Measurements from ENCODE around the gene SLC6A20.

Gene SLC6A20

GRCh38 chr3:45794177-45794560 lies 2.2 kb downstream of the SLC6A20 start:
- H3K4me3 ChIP-seq (ENCODE audit: low read length), result peak overlapping the region; percentile 83
- DNase-seq (ENCODE audit: low read depth), result no peak
- TF ChIP-seq, protein P1, sequence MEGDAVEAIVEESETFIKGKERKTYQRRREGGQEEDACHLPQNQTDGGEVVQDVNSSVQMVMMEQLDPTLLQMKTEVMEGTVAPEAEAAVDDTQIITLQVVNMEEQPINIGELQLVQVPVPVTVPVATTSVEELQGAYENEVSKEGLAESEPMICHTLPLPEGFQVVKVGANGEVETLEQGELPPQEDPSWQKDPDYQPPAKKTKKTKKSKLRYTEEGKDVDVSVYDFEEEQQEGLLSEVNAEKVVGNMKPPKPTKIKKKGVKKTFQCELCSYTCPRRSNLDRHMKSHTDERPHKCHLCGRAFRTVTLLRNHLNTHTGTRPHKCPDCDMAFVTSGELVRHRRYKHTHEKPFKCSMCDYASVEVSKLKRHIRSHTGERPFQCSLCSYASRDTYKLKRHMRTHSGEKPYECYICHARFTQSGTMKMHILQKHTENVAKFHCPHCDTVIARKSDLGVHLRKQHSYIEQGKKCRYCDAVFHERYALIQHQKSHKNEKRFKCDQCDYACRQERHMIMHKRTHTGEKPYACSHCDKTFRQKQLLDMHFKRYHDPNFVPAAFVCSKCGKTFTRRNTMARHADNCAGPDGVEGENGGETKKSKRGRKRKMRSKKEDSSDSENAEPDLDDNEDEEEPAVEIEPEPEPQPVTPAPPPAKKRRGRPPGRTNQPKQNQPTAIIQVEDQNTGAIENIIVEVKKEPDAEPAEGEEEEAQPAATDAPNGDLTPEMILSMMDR (conservative IDR thresholded peaks at IDR 0.05; ENCODE audit: low read depth, low read length), result no peak

DNA sequence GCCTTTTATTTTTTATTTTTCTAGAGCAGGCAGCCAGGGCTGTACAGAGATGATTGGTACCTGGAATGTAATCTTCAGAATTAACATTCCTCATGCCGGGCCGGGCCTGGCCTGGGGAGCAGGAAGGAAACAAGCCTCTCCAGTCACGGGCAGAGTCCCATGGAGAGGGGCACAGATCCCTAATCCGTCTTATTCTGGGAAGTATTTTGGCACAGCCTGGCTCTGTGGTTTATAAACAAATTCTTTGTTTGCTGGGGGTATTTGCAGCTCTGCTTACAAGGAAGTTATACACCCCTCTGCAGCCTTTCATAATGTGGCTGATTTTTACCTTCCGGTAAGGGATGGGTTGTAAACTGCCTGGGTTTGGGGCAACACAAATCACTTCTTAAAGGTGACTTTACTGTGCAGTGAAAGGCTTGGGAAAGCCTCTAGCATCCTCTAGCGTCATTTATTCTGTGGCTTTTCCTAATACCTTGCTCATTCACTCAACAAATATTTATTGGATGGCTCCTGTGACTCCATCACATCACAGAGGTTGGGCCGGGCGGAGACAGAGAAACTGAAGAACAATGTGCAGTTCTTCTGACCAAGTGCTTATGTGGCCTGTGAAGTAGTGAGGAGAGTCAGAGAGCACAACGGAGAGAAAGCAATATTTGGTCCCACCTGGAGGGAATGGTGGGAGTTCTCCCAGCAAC lies 2.7 kb downstream of the SLC6A20 start:
- peak; percentile 85 for DNase-seq (ENCODE audit: low read depth)
- H3K4me3 ChIP-seq (ENCODE audit: low read length), result peak overlapping the region; percentile 83
- TF ChIP-seq, protein P1 (conservative IDR thresholded peaks at IDR 0.05; ENCODE audit: low read depth, low read length), result peak; percentile 33

GRCh38 chr3:45792516-45793172 lies 3.7 kb downstream of the SLC6A20 start:
- DNase-seq (ENCODE audit: low read depth), result no peak
- H3K4me3 ChIP-seq (ENCODE audit: low read length), result no peak overlapping the region
- TF ChIP-seq, protein P1 (conservative IDR thresholded peaks at IDR 0.05; ENCODE audit: low read depth, low read length), result no peak

DNA sequence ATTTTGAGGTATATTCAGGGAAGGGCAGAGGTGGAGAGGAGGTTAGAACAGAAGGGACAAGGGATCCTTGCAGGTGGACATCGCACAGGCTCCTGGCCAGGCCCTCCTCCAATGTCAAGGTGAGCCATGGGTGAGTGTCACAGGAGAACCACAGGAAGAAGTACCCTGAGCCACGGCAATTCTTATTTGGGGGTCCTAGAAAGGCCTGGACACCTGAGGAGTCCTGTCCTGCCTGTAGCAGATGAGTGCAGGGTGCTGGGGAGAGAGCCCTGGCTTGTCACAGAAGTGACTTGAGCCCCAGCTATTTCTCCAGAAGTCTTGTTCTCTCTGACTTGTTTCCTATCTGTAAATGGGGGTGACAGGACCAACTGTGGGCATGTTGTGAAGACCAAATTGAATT lies 4.3 kb downstream of the SLC6A20 start:
- no peak for DNase-seq (ENCODE audit: low read depth)
- H3K4me3 ChIP-seq (ENCODE audit: low read length), result no peak overlapping the region
- TF ChIP-seq, protein P1 (conservative IDR thresholded peaks at IDR 0.05; ENCODE audit: low read depth, low read length), result no peak

DNA sequence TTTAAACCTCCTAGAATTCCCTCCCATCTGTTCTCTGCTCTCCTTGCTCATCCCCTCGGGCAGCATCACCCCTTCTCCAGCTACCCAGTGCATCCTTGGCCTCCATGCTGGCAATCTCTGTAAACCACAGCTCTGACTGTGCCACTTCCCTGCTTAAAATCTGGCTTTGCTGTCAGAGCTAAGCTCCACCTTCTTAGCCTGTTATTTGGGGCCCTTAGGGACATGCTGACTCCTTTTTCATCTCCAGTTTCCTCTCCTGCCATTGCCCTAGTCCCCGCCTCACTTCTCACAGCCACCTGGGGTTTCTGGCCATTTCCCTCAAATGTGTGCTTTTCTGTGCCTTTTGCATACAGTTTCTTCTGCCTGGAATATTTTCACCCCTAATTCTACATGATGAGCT lies 5.7 kb downstream of the SLC6A20 start:
- no peak overlapping the region for H3K4me3 ChIP-seq (ENCODE audit: low read length)
- TF ChIP-seq, protein P1 (conservative IDR thresholded peaks at IDR 0.05; ENCODE audit: low read depth, low read length), result no peak
- no peak for DNase-seq (ENCODE audit: low read depth)

DNA sequence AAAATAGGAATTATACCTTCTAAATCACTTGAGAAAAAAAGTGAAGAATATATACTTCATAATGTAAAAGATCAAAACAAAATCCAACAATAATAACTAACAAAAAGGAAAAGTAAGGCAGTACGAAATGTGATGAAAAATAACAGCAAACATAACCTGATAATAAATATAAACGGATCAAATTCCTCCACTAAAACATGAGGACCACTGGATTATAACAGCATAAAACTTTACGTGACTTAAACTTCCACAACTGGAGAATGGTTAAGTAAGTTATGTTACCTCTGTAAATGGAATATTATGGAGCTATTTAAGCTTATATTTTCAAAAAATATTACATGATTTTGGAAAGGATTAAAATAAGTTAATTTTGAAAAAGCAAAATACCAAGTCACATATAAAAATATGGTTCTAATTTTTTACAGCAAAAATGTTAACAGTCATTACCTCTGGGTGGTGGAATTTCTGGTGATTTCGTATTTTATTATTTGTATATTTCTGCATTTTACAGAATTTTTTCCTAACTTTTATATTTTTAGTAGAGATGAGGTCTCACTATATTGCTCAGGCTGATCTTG lies 7.0 kb downstream of the SLC6A20 start:
- TF ChIP-seq, protein P1 (conservative IDR thresholded peaks at IDR 0.05; ENCODE audit: low read depth, low read length), result no peak
- DNase-seq (ENCODE audit: low read depth), result no peak
- H3K4me3 ChIP-seq (ENCODE audit: low read length), result no peak overlapping the region
